ENCODE data around the gene VCL.
"Not testable (repeated sequence)": the region's sequence is repeated elsewhere in the genome, so short reads cannot be mapped to it uniquely, and the experiment has no call there.

DNA sequence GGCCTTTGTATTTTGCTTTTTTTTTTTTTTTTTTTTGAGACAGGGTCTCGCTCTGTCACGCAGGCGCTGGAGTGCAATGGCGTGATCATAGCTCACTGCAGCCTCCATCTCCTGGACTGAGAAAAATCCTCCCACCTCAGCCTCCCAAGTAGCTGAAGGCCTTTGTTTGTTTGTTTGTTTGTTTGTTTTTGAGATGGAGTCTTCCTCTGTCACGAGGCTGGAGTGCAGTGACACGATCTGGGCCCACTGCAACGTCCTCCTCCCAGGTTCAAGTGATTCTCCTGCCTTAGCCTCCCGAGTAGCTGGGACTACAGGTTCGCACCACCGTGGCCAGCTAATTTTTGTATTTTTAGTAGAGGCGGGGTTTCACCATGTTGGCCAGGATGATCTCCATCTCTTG, 2.3 kb downstream of the VCL start:
- not testable (repeated sequence) for TF ChIP-seq POLR2A (IDR thresholded peaks at IDR 0.05; ENCODE audit: low read length); GATA1 (IDR thresholded peaks at IDR 0.05; ENCODE audit: low read depth, low read length)
